ENCODE results near the gene NEUROD2. TPM values are rescaled to one million over a fixed set of nuclear protein-coding genes. Genes with fewer than 3 reads are reported as not detected.

The NEUROD2 gene
- polyA plus RNA-seq, 4 donors, result 0.03 to 0.27 (median 0.04) TPM; not detected in 1

- Histone ChIP-seq H3K4me3 (ENCODE audit: low read depth in 1 of 3, low read length in 3 of 3) (peak overlapping the region in 1 of 3 donors; percentile 4), H3K27ac (ENCODE audit: low read depth in 1 of 3, low read length in 2 of 3) (no peak overlapping the region), H3K4me1 (ENCODE audit: control insufficient read depth in 3 of 3, insufficient read depth in 2 of 3, low read depth in 1 of 3, low read length in 2 of 3) (peaks cover 0 to 3% (median 0%) of the 10 kb centered on the region in 3 donors), H3K36me3 (ENCODE audit: control insufficient read depth in 3 of 3, insufficient read depth in 2 of 3, low read depth in 1 of 3, low read length in 3 of 3) (no peaks in the 10 kb centered on the region), H3K9me3 (ENCODE audit: control insufficient read depth in 2 of 2, insufficient read depth in 1 of 2, low read depth in 1 of 2, low read length in 1 of 2) (peaks cover 0 to 3% of the 10 kb centered on the region in 2 donors), H3K27me3 (ENCODE audit: control insufficient read depth in 3 of 3, insufficient read depth in 3 of 3, low read length in 3 of 3) (peaks cover 10 to 94% (median 64%) of the 10 kb centered on the region in 3 donors)
- 1 to 2% (median 2%) methylated on average over 86 to 102 of the region's 102 CpGs for WGBS, 3 donors
- peak in 1 of 2 donors; percentile 57 for DNase-seq
- no peak for FAIRE-seq
Measured at GRCh38 chr17:39605492-39606433, 2.0 kb downstream of the NEUROD2 start.

- Histone ChIP-seq H3K27me3 (ENCODE audit: control insufficient read depth in 3 of 3, insufficient read depth in 3 of 3, low read length in 3 of 3) (peaks cover 10 to 99% (median 71%) of the 10 kb centered on the region in 3 donors), H3K9me3 (ENCODE audit: control insufficient read depth in 2 of 2, insufficient read depth in 1 of 2, low read depth in 1 of 2, low read length in 1 of 2) (peaks cover 0 to 3% of the 10 kb centered on the region in 2 donors), H3K27ac (ENCODE audit: low read depth in 1 of 3, low read length in 2 of 3) (no peak overlapping the region), H3K4me3 (ENCODE audit: low read depth in 1 of 3, low read length in 3 of 3) (peak overlapping the region in 1 of 3 donors; percentile 4), H3K4me1 (ENCODE audit: control insufficient read depth in 3 of 3, insufficient read depth in 2 of 3, low read depth in 1 of 3, low read length in 2 of 3) (peaks cover 0 to 3% (median 0%) of the 10 kb centered on the region in 3 donors), H3K36me3 (ENCODE audit: control insufficient read depth in 3 of 3, insufficient read depth in 2 of 3, low read depth in 1 of 3, low read length in 3 of 3) (no peaks in the 10 kb centered on the region)
- 5 to 8% (median 5%) methylated on average over 29 to 31 of the region's 31 CpGs for WGBS, 3 donors
- no peak for DNase-seq
- FAIRE-seq, result no peak
Measured at GRCh38 chr17:39604911-39605491, 2.7 kb downstream of the NEUROD2 start.

GRCh38 chr17:39603304-39604016, 4.3 kb downstream of the NEUROD2 start:
- no peak for DNase-seq
- H3K36me3 ChIP-seq (ENCODE audit: control insufficient read depth in 3 of 3, insufficient read depth in 2 of 3, low read depth in 1 of 3, low read length in 3 of 3), result no peaks in the 10 kb centered on the region
- H3K27me3 ChIP-seq (ENCODE audit: control insufficient read depth in 3 of 3, insufficient read depth in 3 of 3, low read length in 3 of 3), result peaks cover 10 to 99% (median 69%) of the 10 kb centered on the region in 3 donors
- H3K4me3 ChIP-seq (ENCODE audit: low read depth in 1 of 3, low read length in 3 of 3), result no peak overlapping the region
- H3K9me3 ChIP-seq (ENCODE audit: control insufficient read depth in 2 of 2, insufficient read depth in 1 of 2, low read depth in 1 of 2, low read length in 1 of 2), result peaks cover 0 to 3% of the 10 kb centered on the region in 2 donors
- FAIRE-seq, result no peak
- WGBS, 3 donors, result 5 to 8% (median 6%) methylated on average over 14 of the region's 14 CpGs
- H3K4me1 ChIP-seq (ENCODE audit: control insufficient read depth in 3 of 3, insufficient read depth in 2 of 3, low read depth in 1 of 3, low read length in 2 of 3), result peaks cover 2 to 6% (median 3%) of the 10 kb centered on the region in 3 donors
- no peak overlapping the region for H3K27ac ChIP-seq (ENCODE audit: low read depth in 1 of 3, low read length in 2 of 3)

DNA sequence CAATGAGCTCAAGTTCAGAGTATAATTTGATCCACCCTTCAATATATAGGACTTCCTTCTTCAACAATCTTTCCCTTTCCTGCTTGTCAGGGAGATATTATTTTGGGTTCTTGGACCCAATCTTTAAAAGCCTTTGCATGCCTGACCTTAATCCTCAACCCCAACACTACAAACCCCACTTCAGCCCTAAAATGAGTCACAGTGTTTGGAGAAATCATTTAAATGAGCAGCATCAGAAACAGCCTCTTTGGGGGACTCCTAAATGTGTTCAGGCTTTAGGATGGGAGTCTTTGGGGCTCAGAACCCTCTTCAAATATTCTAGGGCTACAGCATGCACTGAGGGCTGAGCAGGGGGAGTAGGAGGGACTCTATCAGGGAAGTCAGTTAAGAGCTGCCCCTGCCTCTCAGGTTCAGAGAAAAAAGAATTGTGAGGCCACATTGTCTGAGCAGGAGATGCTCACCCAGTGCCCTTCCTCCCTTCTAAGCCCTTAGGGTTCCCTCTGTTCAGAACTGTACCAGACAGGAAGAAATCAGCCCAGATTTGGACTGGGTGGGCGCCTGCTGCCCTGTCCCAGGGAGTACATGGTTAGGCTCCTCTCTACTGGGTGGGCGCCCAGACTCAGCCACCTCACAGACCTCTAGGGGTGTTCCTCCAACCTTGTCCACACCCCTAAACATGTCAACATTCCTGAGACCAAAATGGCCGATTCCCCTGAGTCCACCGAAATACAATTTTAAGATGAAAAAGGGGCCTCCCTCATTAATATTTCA, 5.0 kb downstream of the NEUROD2 start:
- 32 to 38% (median 35%) methylated on average over 4 of the region's 4 CpGs for WGBS, 3 donors
- no peaks in the 10 kb centered on the region for H3K9me3 ChIP-seq (ENCODE audit: control insufficient read depth in 2 of 2, insufficient read depth in 1 of 2, low read depth in 1 of 2, low read length in 1 of 2)
- peaks cover 10 to 99% (median 69%) of the 10 kb centered on the region in 3 donors for H3K27me3 ChIP-seq (ENCODE audit: control insufficient read depth in 3 of 3, insufficient read depth in 3 of 3, low read length in 3 of 3)
- H3K4me3 ChIP-seq (ENCODE audit: low read depth in 1 of 3, low read length in 3 of 3), result no peak overlapping the region
- H3K27ac ChIP-seq (ENCODE audit: low read depth in 1 of 3, low read length in 2 of 3), result no peak overlapping the region
- DNase-seq (no peak), FAIRE-seq (no peak)
- H3K36me3 ChIP-seq (ENCODE audit: control insufficient read depth in 3 of 3, insufficient read depth in 2 of 3, low read depth in 1 of 3, low read length in 3 of 3), result no peaks in the 10 kb centered on the region
- H3K4me1 ChIP-seq (ENCODE audit: control insufficient read depth in 3 of 3, insufficient read depth in 2 of 3, low read depth in 1 of 3, low read length in 2 of 3), result peaks cover 2 to 6% (median 3%) of the 10 kb centered on the region in 3 donors

DNA sequence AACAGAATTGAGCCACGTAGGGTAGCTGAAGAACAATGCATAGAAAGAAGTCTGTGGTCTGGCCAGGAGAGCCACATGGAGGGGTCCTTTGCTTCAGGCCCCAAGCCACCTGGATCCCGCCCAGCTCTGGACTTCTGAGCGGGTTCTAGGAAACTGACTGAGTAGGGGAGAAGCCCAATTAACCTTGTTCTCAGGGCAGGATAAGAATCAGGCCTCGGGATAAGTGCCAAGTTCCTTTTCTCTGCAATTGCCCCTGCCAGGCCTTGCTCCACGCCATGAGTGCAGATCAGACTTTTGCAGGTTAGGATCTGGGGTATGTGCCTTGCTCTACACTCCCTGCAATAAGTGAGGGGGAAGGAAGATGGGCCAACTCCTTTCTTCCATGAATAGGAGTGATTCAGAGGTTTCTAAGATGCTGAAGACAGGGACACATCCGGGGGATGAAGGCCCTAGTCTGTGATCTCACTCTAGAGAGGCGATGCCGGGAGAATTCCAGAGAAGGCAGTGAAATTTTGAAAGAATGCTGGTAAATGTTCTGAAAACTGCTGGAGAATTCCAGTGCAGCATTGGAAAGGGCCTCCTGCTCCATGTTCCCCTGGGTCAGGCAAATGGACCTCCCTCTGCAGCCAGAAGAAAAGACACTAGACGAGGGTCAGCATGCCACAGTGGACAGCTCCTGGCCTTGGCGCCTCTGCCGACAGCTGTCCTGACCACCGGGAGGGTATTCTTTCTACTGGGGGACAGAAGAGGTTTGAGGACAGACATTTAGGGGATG, 5.8 kb downstream of the NEUROD2 start:
- H3K4me1 ChIP-seq (ENCODE audit: control insufficient read depth in 3 of 3, insufficient read depth in 2 of 3, low read depth in 1 of 3, low read length in 2 of 3), result peaks cover 2 to 6% (median 3%) of the 10 kb centered on the region in 3 donors
- 23 to 36% (median 28%) methylated on average over 12 of the region's 12 CpGs for WGBS, 3 donors
- FAIRE-seq, result no peak

DNA sequence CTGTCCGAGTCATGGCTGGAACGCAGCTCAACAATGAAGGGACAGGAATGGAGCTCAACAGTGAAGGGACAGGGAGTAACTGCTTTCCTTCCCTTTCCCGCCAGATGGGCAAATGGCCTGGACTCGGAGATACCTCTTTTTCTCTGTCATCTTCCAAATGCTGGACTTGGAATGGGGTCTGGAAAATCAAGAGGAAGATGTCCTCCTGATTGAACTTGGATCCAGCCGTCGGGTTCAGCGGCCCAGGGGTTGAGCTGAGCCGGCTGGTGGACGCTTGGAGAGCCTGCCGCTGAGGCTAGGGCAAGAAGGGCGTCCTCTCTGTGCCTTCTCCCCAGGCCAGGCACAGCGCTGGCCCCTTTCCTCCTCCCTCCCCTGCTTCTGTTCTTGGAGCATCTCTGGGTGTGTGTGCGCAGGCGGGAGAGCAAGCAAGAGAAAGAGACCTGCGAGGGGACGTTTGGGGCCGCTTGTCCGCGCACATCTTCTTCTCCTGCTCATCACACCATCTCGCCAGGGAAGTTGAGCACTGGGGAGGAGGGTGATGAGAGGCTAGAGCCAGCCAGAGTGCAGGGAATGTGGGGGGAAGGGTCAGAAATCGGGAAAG, 6.6 kb downstream of the NEUROD2 start:
- no peaks in the 10 kb centered on the region for H3K9me3 ChIP-seq (ENCODE audit: control insufficient read depth in 2 of 2, insufficient read depth in 1 of 2, low read depth in 1 of 2, low read length in 1 of 2)
- peaks cover 2 to 6% (median 3%) of the 10 kb centered on the region in 3 donors for H3K4me1 ChIP-seq (ENCODE audit: control insufficient read depth in 3 of 3, insufficient read depth in 2 of 3, low read depth in 1 of 3, low read length in 2 of 3)
- DNase-seq, result no peak
- H3K36me3 ChIP-seq (ENCODE audit: control insufficient read depth in 3 of 3, insufficient read depth in 2 of 3, low read depth in 1 of 3, low read length in 3 of 3), result no peaks in the 10 kb centered on the region
- no peak overlapping the region for H3K27ac ChIP-seq (ENCODE audit: low read depth in 1 of 3, low read length in 2 of 3)
- FAIRE-seq, result no peak
- H3K27me3 ChIP-seq (ENCODE audit: control insufficient read depth in 3 of 3, insufficient read depth in 3 of 3, low read length in 3 of 3), result peaks cover 6 to 99% (median 66%) of the 10 kb centered on the region in 3 donors
- no peak overlapping the region for H3K4me3 ChIP-seq (ENCODE audit: low read depth in 1 of 3, low read length in 3 of 3)
- 8 to 14% (median 10%) methylated on average over 21 of the region's 21 CpGs for WGBS, 3 donors

More for the DNA sequence above, 5.8 kb downstream of the NEUROD2 start:
- DNase-seq, result no peak
- Histone ChIP-seq H3K9me3 (ENCODE audit: control insufficient read depth in 2 of 2, insufficient read depth in 1 of 2, low read depth in 1 of 2, low read length in 1 of 2) (no peaks in the 10 kb centered on the region), H3K27me3 (ENCODE audit: control insufficient read depth in 3 of 3, insufficient read depth in 3 of 3, low read length in 3 of 3) (peaks cover 10 to 99% (median 65%) of the 10 kb centered on the region in 3 donors), H3K4me3 (ENCODE audit: low read depth in 1 of 3, low read length in 3 of 3) (no peak overlapping the region), H3K27ac (ENCODE audit: low read depth in 1 of 3, low read length in 2 of 3) (no peak overlapping the region), H3K36me3 (ENCODE audit: control insufficient read depth in 3 of 3, insufficient read depth in 2 of 3, low read depth in 1 of 3, low read length in 3 of 3) (no peaks in the 10 kb centered on the region)

DNA sequence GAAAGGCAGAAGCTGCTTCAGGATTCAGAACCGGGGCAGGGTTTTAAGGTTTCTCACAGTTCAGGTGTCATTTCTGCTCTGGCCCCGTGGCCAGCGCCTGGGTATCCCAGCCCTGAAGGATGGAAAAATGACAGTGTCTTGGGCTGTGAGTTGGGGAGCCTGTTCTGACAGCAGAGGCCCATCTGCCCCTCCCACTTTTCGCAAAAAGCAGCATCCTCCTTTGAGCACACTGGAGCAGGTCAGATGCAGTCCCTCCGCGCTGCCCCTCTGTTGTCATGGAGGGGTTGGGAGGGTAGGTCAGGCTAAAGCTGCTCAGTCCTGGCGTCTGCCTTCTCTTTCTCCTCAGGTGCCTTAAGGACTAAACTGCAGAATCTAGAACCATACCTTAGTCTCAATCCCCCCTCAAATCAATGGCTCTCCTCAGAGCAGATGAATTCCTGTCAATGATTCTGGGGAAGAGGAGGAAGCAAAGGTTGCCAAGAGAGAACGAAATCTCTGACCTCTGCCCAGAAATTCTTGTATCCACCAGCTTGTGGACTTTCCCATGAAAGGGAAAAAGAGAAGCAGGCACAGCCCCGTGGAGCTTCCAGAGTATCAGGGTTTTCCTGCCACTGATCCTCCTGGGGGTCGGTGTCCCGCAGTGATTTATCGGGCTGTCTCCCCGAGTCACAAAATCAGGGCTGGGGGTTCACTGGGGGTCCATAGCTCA, 7.3 kb downstream of the NEUROD2 start:
- Histone ChIP-seq H3K4me3 (ENCODE audit: low read depth in 1 of 3, low read length in 3 of 3) (no peak overlapping the region), H3K36me3 (ENCODE audit: control insufficient read depth in 3 of 3, insufficient read depth in 2 of 3, low read depth in 1 of 3, low read length in 3 of 3) (no peaks in the 10 kb centered on the region), H3K27ac (ENCODE audit: low read depth in 1 of 3, low read length in 2 of 3) (no peak overlapping the region), H3K9me3 (ENCODE audit: control insufficient read depth in 2 of 2, insufficient read depth in 1 of 2, low read depth in 1 of 2, low read length in 1 of 2) (no peaks in the 10 kb centered on the region), H3K27me3 (ENCODE audit: control insufficient read depth in 3 of 3, insufficient read depth in 3 of 3, low read length in 3 of 3) (peaks cover 9 to 100% (median 63%) of the 10 kb centered on the region in 3 donors), H3K4me1 (ENCODE audit: control insufficient read depth in 3 of 3, insufficient read depth in 2 of 3, low read depth in 1 of 3, low read length in 2 of 3) (peaks cover 0 to 6% (median 2%) of the 10 kb centered on the region in 3 donors)
- WGBS, 3 donors, result 3 to 6% (median 4%) methylated on average over 13 of the region's 13 CpGs
- DNase-seq (no peak), FAIRE-seq (no peak)
